T-helper 2 cell treated with Interferon-gamma antibody and Interleukin-4, amounts not matched to agents 5 μg/mL and 100 μg/mL, for 36 hours (primary cell): ENCODE data around the gene NAA80.
A peak's percentile ranks its signal among the peaks of the same experiment; 100 is the strongest.
"Not testable (repeated sequence)": the region's sequence is repeated elsewhere in the genome, so short reads cannot be mapped to it uniquely, and the experiment has no call there.

Source experiments
- DNase-seq: peaks from one replicate; pipeline ENCODE4 v3.0.0; 2021; ENCODE audit warnings: low spot score
- H3K27ac Mint-ChIP-seq: one replicate; pipeline ENCODE4 v1.8.0; 2021; ENCODE audit warnings: mild to moderate bottlenecking, mixed read lengths
- H3K27me3 Mint-ChIP-seq: one replicate; pipeline ENCODE4 v1.8.0; 2021; ENCODE audit warnings: low read depth, mixed read lengths
- H3K36me3 Mint-ChIP-seq: one replicate; pipeline ENCODE4 v1.8.0; 2021; ENCODE audit warnings: low read depth, mixed read lengths
- H3K4me1 Mint-ChIP-seq: one replicate; pipeline ENCODE4 v1.8.0; 2021; ENCODE audit warnings: low read depth, mixed read lengths
- H3K4me3 Mint-ChIP-seq: one replicate; pipeline ENCODE4 v1.8.0; 2022; ENCODE audit warnings: mild to moderate bottlenecking, moderate library complexity, mixed read lengths
- H3K9me3 Mint-ChIP-seq: one replicate; pipeline ENCODE4 v1.8.0; 2021; ENCODE audit warnings: mixed read lengths

NAA80 gene

GRCh38 chr3:50278123-50278879 lies 20.9 kb downstream of the NAA80 start:
- Mint-ChIP-seq H3K27me3 (peaks cover 41% of the 10 kb centered on the region), H3K4me3 (no peak overlapping the region)

GRCh38 chr3:50276762-50277101 lies 22.5 kb downstream of the NAA80 start:
- H3K4me1 Mint-ChIP-seq: peaks cover 16% of the 10 kb centered on the region
- no peak overlapping the region for H3K4me3 Mint-ChIP-seq
- H3K36me3 Mint-ChIP-seq: no peaks in the 10 kb centered on the region
- no peak overlapping the region for H3K27ac Mint-ChIP-seq
- DNase-seq: no peak
- H3K9me3 Mint-ChIP-seq: no peaks in the 10 kb centered on the region
- peaks cover 46% of the 10 kb centered on the region for H3K27me3 Mint-ChIP-seq

More at GRCh38 chr3:50278123-50278879, 20.9 kb downstream of the NAA80 start:
- Mint-ChIP-seq H3K27ac (no peak overlapping the region), H3K36me3 (no peaks in the 10 kb centered on the region), H3K4me1 (peaks cover 12% of the 10 kb centered on the region), H3K9me3 (no peaks in the 10 kb centered on the region)
- no peak for DNase-seq

- no peak overlapping the region for H3K27ac Mint-ChIP-seq
- peaks cover 46% of the 10 kb centered on the region for H3K27me3 Mint-ChIP-seq
- no peak for DNase-seq
- peaks cover 16% of the 10 kb centered on the region for H3K4me1 Mint-ChIP-seq
- H3K9me3 Mint-ChIP-seq: no peaks in the 10 kb centered on the region
- H3K4me3 Mint-ChIP-seq: peak overlapping the region; percentile 40
- no peaks in the 10 kb centered on the region for H3K36me3 Mint-ChIP-seq
Observed at GRCh38 chr3:50275996-50276761, 23.0 kb downstream of the NAA80 start.

DNA sequence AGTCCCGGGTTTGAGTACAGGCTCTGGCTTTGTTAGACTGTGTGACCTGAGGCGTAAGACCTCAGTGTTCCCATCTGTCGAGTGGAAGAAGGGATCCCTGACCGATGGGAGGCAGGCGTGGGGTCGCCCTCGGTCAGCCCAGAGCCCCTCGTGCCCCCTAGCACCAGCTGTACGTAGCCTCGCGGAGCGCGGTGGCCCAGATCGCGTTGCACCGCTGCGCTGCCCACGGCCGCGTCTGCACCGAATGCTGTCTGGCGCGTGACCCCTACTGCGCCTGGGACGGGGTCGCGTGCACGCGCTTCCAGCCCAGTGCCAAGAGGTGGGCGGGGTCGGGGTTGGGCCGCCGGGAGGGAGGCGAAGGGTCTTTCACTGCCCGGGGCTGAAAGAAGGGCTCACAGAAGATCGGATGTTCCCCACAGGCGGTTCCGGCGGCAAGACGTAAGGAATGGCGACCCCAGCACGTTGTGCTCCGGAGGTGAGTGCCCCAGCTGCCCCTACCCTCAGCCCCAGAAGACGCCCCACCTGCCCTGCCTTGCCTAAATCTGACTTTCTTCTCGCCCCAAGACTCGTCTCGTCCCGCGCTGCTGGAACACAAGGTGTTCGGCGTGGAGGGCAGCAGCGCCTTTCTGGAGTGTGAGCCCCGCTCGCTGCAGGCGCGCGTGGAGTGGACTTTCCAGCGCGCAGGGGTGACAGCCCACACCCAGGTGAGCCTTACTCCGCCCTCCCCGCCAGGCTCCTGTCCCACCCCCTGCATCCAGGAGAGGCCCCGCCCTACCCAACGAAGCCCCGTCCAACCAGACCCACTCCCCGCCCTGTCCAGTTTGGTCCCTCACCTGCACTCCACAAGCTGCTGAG lies 23.8 kb downstream of the NAA80 start:
- H3K27ac Mint-ChIP-seq: no peak overlapping the region

DNA sequence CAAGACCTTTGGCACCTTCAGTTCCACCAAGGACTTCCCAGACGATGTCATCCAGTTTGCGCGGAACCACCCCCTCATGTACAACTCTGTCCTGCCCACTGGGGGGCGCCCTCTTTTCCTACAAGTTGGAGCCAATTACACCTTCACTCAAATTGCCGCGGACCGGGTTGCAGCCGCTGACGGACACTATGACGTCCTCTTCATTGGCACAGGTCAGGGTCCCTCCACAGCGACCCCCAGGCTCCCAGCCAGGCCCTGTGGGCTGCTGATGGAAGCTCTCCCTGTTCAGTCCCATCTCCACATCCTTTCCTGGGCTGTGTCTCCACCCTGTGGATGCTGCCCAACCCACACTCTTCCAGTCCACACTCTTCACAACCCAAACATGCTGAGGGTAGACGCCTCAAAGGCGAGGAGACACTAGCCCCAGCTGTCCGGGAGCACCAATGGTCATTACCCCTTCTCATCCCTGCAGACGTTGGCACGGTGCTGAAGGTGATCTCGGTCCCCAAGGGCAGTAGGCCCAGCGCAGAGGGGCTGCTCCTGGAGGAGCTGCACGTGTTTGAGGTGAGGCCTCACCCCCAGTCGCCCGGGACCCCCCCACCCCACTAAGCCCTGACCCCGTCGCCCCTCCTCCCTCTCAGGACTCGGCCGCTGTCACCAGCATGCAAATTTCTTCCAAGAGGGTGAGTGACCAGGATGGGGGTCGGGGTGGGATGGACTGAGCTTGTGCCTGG lies 24.7 kb downstream of the NAA80 start:
- Mint-ChIP-seq H3K27me3 (peaks cover 46% of the 10 kb centered on the region), H3K27ac (peak overlapping the region; percentile 47)

More for the DNA sequence above, 23.8 kb downstream of the NAA80 start:
- Mint-ChIP-seq H3K27me3 (peaks cover 46% of the 10 kb centered on the region), H3K9me3 (no peaks in the 10 kb centered on the region), H3K4me3 (peak overlapping the region; percentile 40), H3K36me3 (no peaks in the 10 kb centered on the region), H3K4me1 (peaks cover 16% of the 10 kb centered on the region)
- no peak for DNase-seq

GRCh38 chr3:50273689-50274065 lies 25.5 kb downstream of the NAA80 start:
- no peak for DNase-seq
- Mint-ChIP-seq H3K9me3 (no peaks in the 10 kb centered on the region), H3K36me3 (no peaks in the 10 kb centered on the region), H3K27ac (no peak overlapping the region), H3K27me3 (peaks cover 46% of the 10 kb centered on the region), H3K4me3 (no peak overlapping the region), H3K4me1 (peaks cover 16% of the 10 kb centered on the region)

More for the DNA sequence above, 24.7 kb downstream of the NAA80 start:
- no peaks in the 10 kb centered on the region for H3K36me3 Mint-ChIP-seq
- H3K4me1 Mint-ChIP-seq: peaks cover 16% of the 10 kb centered on the region
- DNase-seq: peak; percentile 73
- H3K9me3 Mint-ChIP-seq: no peaks in the 10 kb centered on the region
- peak overlapping the region; percentile 62 for H3K4me3 Mint-ChIP-seq

GRCh38 chr3:50272911-50273688 lies 26.1 kb downstream of the NAA80 start:
- Mint-ChIP-seq H3K27ac (no peak overlapping the region), H3K4me1 (peaks cover 16% of the 10 kb centered on the region), H3K9me3 (no peaks in the 10 kb centered on the region), H3K4me3 (peak overlapping the region; percentile 80), H3K27me3 (peaks cover 43% of the 10 kb centered on the region), H3K36me3 (no peaks in the 10 kb centered on the region)
- DNase-seq: peak; percentile 87

DNA sequence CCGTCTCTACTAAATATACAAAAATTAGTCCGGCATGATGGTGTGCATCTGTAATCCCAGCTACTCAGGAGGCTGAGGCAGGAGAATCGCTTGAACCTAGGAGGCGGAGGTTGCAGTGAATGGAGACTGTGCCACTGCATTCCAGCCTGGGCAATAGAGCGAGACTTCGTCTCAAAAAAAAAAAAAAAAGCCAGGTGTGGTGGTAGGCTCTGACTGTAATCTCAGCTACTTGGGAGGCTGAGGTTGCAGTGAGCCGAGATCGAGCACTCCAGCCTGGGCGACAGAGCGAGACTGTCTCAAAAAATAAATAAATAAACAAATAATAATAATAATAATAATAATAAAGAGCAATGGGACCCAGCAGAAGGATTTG lies 26.7 kb downstream of the NAA80 start:
- not testable (repeated sequence) for DNase-seq, H3K9me3 Mint-ChIP-seq, H3K36me3 Mint-ChIP-seq, H3K4me3 Mint-ChIP-seq, H3K27ac Mint-ChIP-seq
- peaks cover 43% of the 10 kb centered on the region for H3K27me3 Mint-ChIP-seq
- peaks cover 16% of the 10 kb centered on the region for H3K4me1 Mint-ChIP-seq

- DNase-seq: no peak
- H3K4me3 Mint-ChIP-seq: no peak overlapping the region
- peaks cover 40% of the 10 kb centered on the region for H3K27me3 Mint-ChIP-seq
- peaks cover 16% of the 10 kb centered on the region for H3K4me1 Mint-ChIP-seq
- no peaks in the 10 kb centered on the region for H3K9me3 Mint-ChIP-seq
- peak overlapping the region; percentile 34 for H3K27ac Mint-ChIP-seq
- no peaks in the 10 kb centered on the region for H3K36me3 Mint-ChIP-seq
Observed at GRCh38 chr3:50271314-50271936, 27.8 kb downstream of the NAA80 start.

GRCh38 chr3:50270422-50271224 lies 28.6 kb downstream of the NAA80 start:
- Mint-ChIP-seq H3K9me3 (no peaks in the 10 kb centered on the region), H3K4me1 (peaks cover 13% of the 10 kb centered on the region), H3K27me3 (peaks cover 38% of the 10 kb centered on the region), H3K27ac (no peak overlapping the region), H3K4me3 (no peak overlapping the region), H3K36me3 (no peaks in the 10 kb centered on the region)
- DNase-seq: no peak

- no peaks in the 10 kb centered on the region for H3K9me3 Mint-ChIP-seq
- no peak overlapping the region for H3K4me3 Mint-ChIP-seq
- H3K27ac Mint-ChIP-seq: no peak overlapping the region
- H3K27me3 Mint-ChIP-seq: peaks cover 32% of the 10 kb centered on the region
- no peaks in the 10 kb centered on the region for H3K36me3 Mint-ChIP-seq
- H3K4me1 Mint-ChIP-seq: peaks cover 13% of the 10 kb centered on the region
- DNase-seq: no peak
Observed at GRCh38 chr3:50269977-50270413, 29.2 kb downstream of the NAA80 start.

DNA sequence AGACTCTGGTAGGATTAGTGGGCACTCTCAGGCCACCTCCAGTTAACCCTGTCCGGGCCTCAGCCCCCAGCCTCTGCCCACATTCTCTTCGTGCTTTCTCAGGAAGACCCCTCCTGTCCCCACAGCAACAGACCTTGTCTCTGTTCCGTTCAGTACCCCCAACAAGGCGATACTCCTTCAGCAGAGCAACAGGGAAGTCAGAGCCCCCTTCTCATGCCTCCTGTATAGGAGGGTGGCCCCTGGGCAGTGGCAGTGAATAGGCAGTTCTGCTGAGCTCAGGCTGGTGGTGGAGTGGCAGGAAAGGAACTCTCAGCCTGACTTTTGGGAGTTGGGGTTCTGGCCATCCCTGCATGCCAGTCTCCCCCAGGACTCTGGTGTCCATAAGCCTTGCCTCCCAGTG lies 29.7 kb downstream of the NAA80 start:
- no peaks in the 10 kb centered on the region for H3K36me3 Mint-ChIP-seq
- H3K27ac Mint-ChIP-seq: no peak overlapping the region
- H3K4me1 Mint-ChIP-seq: peaks cover 10% of the 10 kb centered on the region
- no peak overlapping the region for H3K4me3 Mint-ChIP-seq
- no peak for DNase-seq
- peaks cover 26% of the 10 kb centered on the region for H3K27me3 Mint-ChIP-seq
- H3K9me3 Mint-ChIP-seq: no peaks in the 10 kb centered on the region
